Bronchial smooth muscle cell (primary cell): ENCODE measurements around the gene CWC27. TPM values are rescaled to one million over a fixed set of nuclear protein-coding genes. Genes with fewer than 3 reads are reported as not detected.

ENCODE experiments used
- total RNA-seq: library from RNA; depleted of rRNA; stranded (reverse); fragments of >200 nt; gene quantifications from 2 replicates; pipeline ENCODE4 v1.2.1, GENCODE V29; 2014

CWC27 gene
- 14.9 and 18.4 TPM in 2 replicates for total RNA-seq

GRCh38 chr5:64768358-64769312 lies at the start of gene CWC27, which contains the start of gene SREK1IP1:
TSS of gene CWC27 (plus strand) at chr5:64768930. CDS start at chr5:64769147, 217 bp downstream.
TSS of gene SREK1IP1 (minus strand) at chr5:64768691. CDS start at chr5:64768517, 174 bp downstream.

Other genes starting within 250 kb of the CWC27 start
- gene SHISAL2B, start 78.4 kb upstream of the CWC27 start, total RNA-seq = 0.16 TPM in 1 of 2 replicates, not detected in the other
- gene SREK1IP1, start 239 bp upstream of the CWC27 start, total RNA-seq = 7.9 and 8.9 TPM in 2 replicates